HepG2 (cell line): ENCODE results near the gene THOP1.

Experiments
- SP2 ChIP-seq: sonication (generic); formaldehyde crosslinking; IDR thresholded peaks from 2 replicates; pipeline ENCODE4 v1.5.1; 2020; ENCODE audit warnings: mild to moderate bottlenecking, missing genetic modification reagents
- TCF12 ChIP-seq, 2 experiments: fragments of 450-650 bp in 1 of 2; sonication (generic) in 1 of 2; formaldehyde crosslinking in 1 of 2; IDR thresholded peaks; 2 replicates each; pipeline versions ENCODE4 v1.6.1 to v1.8.0; 2017 to 2022; ENCODE audit warnings: antibody characterized with exemption in 1 of 2, mild to moderate bottlenecking in 1 of 2, missing genetic modification reagents in 1 of 2, moderate library complexity in 1 of 2

- TF ChIP-seq TCF12 (IDR thresholded peaks at IDR 0.05) (no peak), TCF12 (CRISPR knock-in tag; IDR thresholded peaks at IDR 0.05) (no peak), SP2 (CRISPR knock-in tag) (no peak)
These were observed 10.2 kb upstream of the THOP1 start for GRCh38 chr19:2774953-2775555.
